Stomach (tissue), 9 donors: ENCODE results near the gene GTF2A1L. TPM values are rescaled to one million over a fixed set of nuclear protein-coding genes. Genes with fewer than 3 reads are reported as not detected.

Experiments used
- DNase-seq, 2 donors: peaks; one replicate each; pipeline versions ENCODE4 v3.0.0 to v3.0.0-alpha.2; 2013 to 2019
- H3K27ac ChIP-seq, 5 donors: fragments of 200-600 bp in 4 of 5; sonication (generic) in 4 of 5; one replicate each; pipeline ENCODE4 v1.5.1; 2013 to 2019; ENCODE audit warnings: mild to moderate bottlenecking in 1 of 5, moderate library complexity in 1 of 5
- H3K27me3 ChIP-seq, 3 donors: fragments of 200-600 bp; sonication (generic); one replicate each; pipeline ENCODE4 v1.5.1; 2017 to 2019; ENCODE audit warnings: mixed run types in 1 of 3
- H3K36me3 ChIP-seq, 4 donors: fragments of 200-600 bp; sonication (generic); 1 replicate in 3 of 4; 2 replicates in 1 of 4; pipeline ENCODE4 v1.5.1; 2016 to 2019
- H3K4me1 ChIP-seq, 4 donors: fragments of 200-600 bp; sonication (generic); one replicate each; pipeline ENCODE4 v1.5.1; 2016 to 2019
- H3K4me3 ChIP-seq, 4 donors: fragments of 200-600 bp; sonication (generic) in 3 of 4; one replicate each; pipeline ENCODE4 v1.5.1; 2016 to 2019; ENCODE audit warnings: mild to moderate bottlenecking in 1 of 4
- H3K9me3 ChIP-seq, 4 donors: fragments of 200-600 bp; sonication (generic); one replicate each; pipeline ENCODE4 v1.5.1; 2016 to 2019
- EP300 ChIP-seq: sonication (generic); formaldehyde crosslinking; IDR thresholded peaks from one replicate; pipeline ENCODE4 v1.6.1; 2017; ENCODE audit warnings: antibody characterized with exemption
- POLR2A ChIP-seq, 4 donors: fragments of 450-650 bp; IDR thresholded peaks; one replicate each; pipeline ENCODE4 v1.6.1; 2016; ENCODE audit warnings: antibody characterized with exemption in 4 of 4, control low read depth in 2 of 4, mild to moderate bottlenecking in 1 of 4, moderate library complexity in 1 of 4
- POLR2AphosphoS5 ChIP-seq, 3 donors: sonication (generic); formaldehyde crosslinking; IDR thresholded peaks; one replicate each; pipeline ENCODE4 v1.6.1; 2016; ENCODE audit warnings: antibody characterized with exemption in 3 of 3
- WGBS, 5 donors: extraction: QIAGEN DNeasy Blood & Tissue Kit in 3 of 5; methylation state at CpG; one replicate each; pipeline versions ENCODE4 v1.1.5 to v1.1.7; 2013 to 2018; 5-methylcytosine and 5-hydroxymethylcytosine counted together
- intact Hi-C: fragments of 100-400 bp; cut with DNase I; formaldehyde crosslinking; loops from one replicate; pipeline ENCODE4 v1.15.1; 2023; ENCODE audit warnings: low total_unique reads
- polyA plus RNA-seq, 3 donors: library from polyadenylated mRNA; stranded (reverse); fragments of 200-250 nt; gene quantifications; one replicate each; pipeline ENCODE4 v1.2.3, GENCODE V29; 2013
- total RNA-seq, 5 donors: library from RNA; depleted of rRNA; stranded (reverse); fragments of >200 nt; gene quantifications; one replicate each; pipeline versions ENCODE4 v1.1.0 to v1.2.3, GENCODE V29; 2014 to 2016
- TF ChIP-seq, protein P1 (sequence below), 7 experiments: fragments of 450-650 bp in 4 of 7; fragments of 200-600 bp in 3 of 7; sonication (generic) in 3 of 7; IDR thresholded peaks; one replicate each; pipeline ENCODE4 v1.5.1; 2016 to 2019; ENCODE audit warnings: antibody characterized with exemption in 7 of 7, control low read depth in 2 of 7, mild to moderate bottlenecking in 1 of 7
- donor health status: healthy with polysubstance abuse.
- donor health status: Bipolar disorder and iron deficiency.
- donor health status: healthy.

Gene GTF2A1L
- total and polyA plus RNA-seq, 8 donors = 1.8 to 306 (median 5.7) TPM; not detected in 2

- H3K4me3 ChIP-seq = no peak overlapping the region
- intact Hi-C loops = no loop called here
- TF ChIP-seq EP300 = no peak
- TF ChIP-seq POLR2A (IDR thresholded peaks at IDR 0.05) = no peak
- TF ChIP-seq, protein P1, sequence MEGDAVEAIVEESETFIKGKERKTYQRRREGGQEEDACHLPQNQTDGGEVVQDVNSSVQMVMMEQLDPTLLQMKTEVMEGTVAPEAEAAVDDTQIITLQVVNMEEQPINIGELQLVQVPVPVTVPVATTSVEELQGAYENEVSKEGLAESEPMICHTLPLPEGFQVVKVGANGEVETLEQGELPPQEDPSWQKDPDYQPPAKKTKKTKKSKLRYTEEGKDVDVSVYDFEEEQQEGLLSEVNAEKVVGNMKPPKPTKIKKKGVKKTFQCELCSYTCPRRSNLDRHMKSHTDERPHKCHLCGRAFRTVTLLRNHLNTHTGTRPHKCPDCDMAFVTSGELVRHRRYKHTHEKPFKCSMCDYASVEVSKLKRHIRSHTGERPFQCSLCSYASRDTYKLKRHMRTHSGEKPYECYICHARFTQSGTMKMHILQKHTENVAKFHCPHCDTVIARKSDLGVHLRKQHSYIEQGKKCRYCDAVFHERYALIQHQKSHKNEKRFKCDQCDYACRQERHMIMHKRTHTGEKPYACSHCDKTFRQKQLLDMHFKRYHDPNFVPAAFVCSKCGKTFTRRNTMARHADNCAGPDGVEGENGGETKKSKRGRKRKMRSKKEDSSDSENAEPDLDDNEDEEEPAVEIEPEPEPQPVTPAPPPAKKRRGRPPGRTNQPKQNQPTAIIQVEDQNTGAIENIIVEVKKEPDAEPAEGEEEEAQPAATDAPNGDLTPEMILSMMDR (IDR thresholded peaks at IDR 0.05) = no peak
- TF ChIP-seq POLR2AphosphoS5 (IDR thresholded peaks at IDR 0.05) = no peak
- peaks cover 0 to 22% (median 3%) of the 10 kb centered on the region in 4 donors for H3K4me1 ChIP-seq
- no peak for DNase-seq
- WGBS, 5 donors = 76 to 81% (median 79%) methylated on average over 9 of the region's 9 CpGs
- H3K27me3 ChIP-seq = no peaks in the 10 kb centered on the region
- no peaks in the 10 kb centered on the region for H3K36me3 ChIP-seq
- no peak overlapping the region for H3K27ac ChIP-seq
- H3K9me3 ChIP-seq = no peaks in the 10 kb centered on the region
These were observed 43.0 kb upstream of the GTF2A1L start for GRCh38 chr2:48574353-48575287.

- no peaks in the 10 kb centered on the region for H3K9me3 ChIP-seq
- 78 to 84% (median 80%) methylated on average over 3 to 4 of the region's 4 CpGs for WGBS, 5 donors
- H3K27ac ChIP-seq = no peak overlapping the region
- H3K27me3 ChIP-seq = no peaks in the 10 kb centered on the region
- H3K4me1 ChIP-seq = peaks cover 0 to 10% (median 0%) of the 10 kb centered on the region in 4 donors
- no peak for TF ChIP-seq POLR2AphosphoS5 (IDR thresholded peaks at IDR 0.05)
- TF ChIP-seq POLR2A (IDR thresholded peaks at IDR 0.05) = no peak
- TF ChIP-seq, protein P1 (IDR thresholded peaks at IDR 0.05) = no peak
- no peak for TF ChIP-seq EP300
- intact Hi-C loops = no loop called here
- no peak overlapping the region for H3K4me3 ChIP-seq
- peaks cover 0 to 16% (median 0%) of the 10 kb centered on the region in 4 donors for H3K36me3 ChIP-seq
- no peak for DNase-seq
These were observed 39.3 kb upstream of the GTF2A1L start for GRCh38 chr2:48578313-48578712.

DNA sequence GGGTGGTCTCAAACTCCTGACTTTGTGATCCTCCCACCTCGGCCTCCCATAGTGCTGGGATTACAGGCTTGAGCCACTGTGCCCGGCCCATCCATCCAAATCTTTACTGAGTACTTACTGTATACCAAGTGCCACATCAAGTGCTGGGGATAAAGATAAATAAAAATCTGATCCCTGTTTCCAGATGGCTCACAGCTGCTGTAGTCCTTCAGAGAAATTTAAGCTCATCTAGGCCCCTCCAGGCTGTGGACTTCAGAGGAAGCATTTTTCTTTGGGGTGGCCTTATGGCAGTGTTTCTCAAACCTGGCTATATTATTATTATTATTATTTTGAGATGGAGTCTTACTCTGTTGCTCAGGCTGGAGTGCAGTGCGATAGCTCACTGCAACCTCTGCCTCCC, 33.7 kb upstream of the GTF2A1L start:
- no peak overlapping the region for H3K27ac ChIP-seq
- peaks cover 0 to 17% (median 3%) of the 10 kb centered on the region in 4 donors for H3K4me1 ChIP-seq
- WGBS, 5 donors = 87 to 98% (median 94%) methylated on average over 3 of the region's 3 CpGs
- DNase-seq = no peak
- H3K9me3 ChIP-seq = no peaks in the 10 kb centered on the region
- H3K4me3 ChIP-seq = no peak overlapping the region
- intact Hi-C loops = no loop called here
- H3K36me3 ChIP-seq = peaks cover 0 to 16% (median 2%) of the 10 kb centered on the region in 4 donors
- no peak for TF ChIP-seq POLR2AphosphoS5 (IDR thresholded peaks at IDR 0.05)
- TF ChIP-seq, protein P1 (IDR thresholded peaks at IDR 0.05) = no peak
- no peak for TF ChIP-seq POLR2A (IDR thresholded peaks at IDR 0.05)
- TF ChIP-seq EP300 = no peak
- no peaks in the 10 kb centered on the region for H3K27me3 ChIP-seq

DNA sequence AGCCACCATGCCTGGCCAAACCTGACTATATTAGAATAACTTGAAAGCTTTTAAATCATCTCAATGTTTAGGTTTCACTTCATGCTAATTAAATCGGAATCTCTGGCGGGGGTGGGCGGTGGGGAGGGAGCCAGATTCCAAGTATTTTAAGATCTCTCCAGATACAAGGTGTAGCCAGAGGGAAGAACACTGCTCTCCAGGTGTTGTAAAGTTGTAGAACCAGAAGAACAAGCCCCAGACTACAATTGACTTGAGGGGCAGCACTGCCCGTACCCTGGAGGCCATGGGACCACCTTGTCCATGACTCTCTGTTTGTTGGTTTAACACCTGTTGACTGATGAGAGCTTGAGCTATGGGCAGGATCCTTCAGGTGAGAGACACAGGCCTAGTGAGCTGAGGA, 33.1 kb upstream of the GTF2A1L start:
- Histone ChIP-seq H3K4me3 (no peak overlapping the region), H3K27ac (no peak overlapping the region), H3K27me3 (no peaks in the 10 kb centered on the region), H3K4me1 (peaks cover 0 to 17% (median 5%) of the 10 kb centered on the region in 4 donors), H3K9me3 (no peaks in the 10 kb centered on the region), H3K36me3 (peaks cover 0 to 16% (median 2%) of the 10 kb centered on the region in 4 donors)
- TF ChIP-seq EP300 (no peak), POLR2A (IDR thresholded peaks at IDR 0.05) (no peak), POLR2AphosphoS5 (IDR thresholded peaks at IDR 0.05) (no peak)
- TF ChIP-seq, protein P1 (IDR thresholded peaks at IDR 0.05) = no peak
- WGBS, 5 donors = 85 to 96% (median 93%) methylated on average over 4 of the region's 4 CpGs
- no peak for DNase-seq
- intact Hi-C loops = no loop called here
